Spleen (tissue), 11 donors: ENCODE data around the gene INHBB. TPM values are rescaled to one million over a fixed set of nuclear protein-coding genes. Genes with fewer than 3 reads are reported as not detected.

Source experiments
- DNase-seq: peaks from one replicate; pipeline ENCODE4 v3.0.0-alpha.2; 2020
- H3K27ac ChIP-seq, 8 donors: fragments of 200-600 bp; sonication (generic) in 7 of 8; 1 replicate in 4 of 8; 2 replicates in 4 of 8; pipeline versions ENCODE4 v1.5.0 to v1.8.0; 2016 to 2021; ENCODE audit warnings: inconsistent platforms in 4 of 8, mild to moderate bottlenecking in 4 of 8, moderate library complexity in 1 of 8
- H3K27me3 ChIP-seq, 7 donors: fragments of 200-600 bp; sonication (generic) in 6 of 7; replicated peaks in 1 of 7; 1 replicate in 4 of 7; 2 replicates in 3 of 7; pipeline versions ENCODE4 v1.5.0 to v1.8.0; 2016 to 2021; ENCODE audit warnings: inconsistent platforms in 3 of 7, mild to moderate bottlenecking in 1 of 7
- H3K36me3 ChIP-seq, 6 donors: fragments of 200-600 bp; sonication (generic) in 5 of 6; 1 replicate in 4 of 6; 2 replicates in 2 of 6; pipeline versions ENCODE4 v1.5.0 to v1.8.0; 2016 to 2021; ENCODE audit warnings: inconsistent platforms in 2 of 6
- H3K4me1 ChIP-seq, 6 donors: fragments of 200-600 bp; sonication (generic) in 5 of 6; 1 replicate in 3 of 6; 2 replicates in 3 of 6; pipeline versions ENCODE4 v1.5.0 to v1.8.0; 2016 to 2021; ENCODE audit warnings: inconsistent platforms in 3 of 6
- H3K4me3 ChIP-seq, 8 donors: fragments of 200-600 bp; sonication (generic) in 7 of 8; 1 replicate in 4 of 8; 2 replicates in 4 of 8; pipeline versions ENCODE4 v1.5.0 to v1.8.0; 2016 to 2021; ENCODE audit warnings: inconsistent platforms in 4 of 8, mild to moderate bottlenecking in 4 of 8, moderate library complexity in 2 of 8
- H3K9me3 ChIP-seq, 8 donors: fragments of 200-600 bp; sonication (generic) in 7 of 8; 1 replicate in 4 of 8; 2 replicates in 4 of 8; pipeline versions ENCODE4 v1.5.0 to v1.8.0; 2016 to 2021; ENCODE audit warnings: inconsistent platforms in 4 of 8
- POLR2A ChIP-seq, 3 donors: fragments of 450-650 bp; IDR thresholded peaks; one replicate each; pipeline ENCODE4 v1.5.1; 2017; ENCODE audit warnings: antibody characterized with exemption in 3 of 3, mild to moderate bottlenecking in 1 of 3
- POLR2AphosphoS5 ChIP-seq, 3 donors: sonication (generic); formaldehyde crosslinking; IDR thresholded peaks; one replicate each; pipeline ENCODE4 v1.5.1; 2017; ENCODE audit warnings: antibody characterized with exemption in 3 of 3
- WGBS, 5 donors: extraction: QIAGEN DNeasy Blood & Tissue Kit in 3 of 5; methylation state at CpG; one replicate each; pipeline versions ENCODE4 v1.1.5 to v1.1.7; 2013 to 2018; 5-methylcytosine and 5-hydroxymethylcytosine counted together
- intact Hi-C: fragments of 100-400 bp; cut with DNase I; formaldehyde crosslinking; loops from one replicate; pipeline ENCODE4 v1.15.0; 2023; ENCODE audit warnings: low total_unique reads
- polyA plus RNA-seq, 3 donors: library from polyadenylated mRNA; stranded (reverse); fragments of 200-250 nt; gene quantifications; one replicate each; pipeline ENCODE4 v1.2.1, GENCODE V29; 2013
- total RNA-seq, 7 donors: library from RNA; depleted of rRNA in 3 of 7; stranded (reverse); fragments of >200 nt in 3 of 7; fragmentation: NEBNext Ultra II Directional in 4 of 7; extraction: Animal tissue kit (Norgen Biotek cat#: 25700) in 4 of 7; gene quantifications; one replicate each; pipeline versions ENCODE4 v1.1.0 to v1.2.1, GENCODE V29; 2016 to 2021
- TF ChIP-seq, protein P1 (sequence below), 11 experiments: fragments of 200-600 bp in 7 of 11; fragments of 450-650 bp in 4 of 11; sonication (generic) in 4 of 11; IDR thresholded peaks in 8 of 11; conservative IDR thresholded peaks in 3 of 11; 1 replicate in 7 of 11; 2 replicates in 4 of 11; pipeline versions ENCODE4 v1.4.0 to v1.8.0; 2016 to 2021; ENCODE audit warnings: antibody characterized with exemption in 11 of 11, inconsistent platforms in 4 of 11, mild to moderate bottlenecking in 1 of 11
- donor health status: healthy with polysubstance abuse.
- donor health status: DM: no; HTN: no; CAD: no; lungs with moderate emphysema.
- donor health status: DM: no; HTN: no; CAD: no.
- donor health status: Bipolar disorder and iron deficiency.
- donor health status: healthy.
- donor health status: DM: no; HTN: no; CAD: no.
- donor health status: DM: yes; HTN: yes; CAD: no.

Gene INHBB
- total and polyA plus RNA-seq, 10 donors, result 0.26 to 1.5 (median 0.67) TPM

DNA sequence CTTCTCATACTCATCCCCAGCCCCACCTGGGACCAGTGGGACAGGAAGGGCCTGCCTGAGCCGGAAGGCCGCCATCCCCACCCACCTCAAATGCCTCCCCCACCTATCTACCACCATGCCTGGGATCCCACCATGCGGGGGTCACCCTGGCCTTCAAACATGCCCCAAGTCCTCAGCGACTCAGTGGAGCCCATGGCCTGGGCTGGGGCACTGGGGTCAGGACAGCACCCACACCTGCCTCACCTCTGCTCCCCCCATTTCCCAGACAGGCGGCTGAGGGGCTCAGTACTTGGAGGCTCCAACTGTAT is 7.6 kb downstream of the INHBB start:
- intact Hi-C loops, result no loop called here
- TF ChIP-seq POLR2A (IDR thresholded peaks at IDR 0.05) (no peak), POLR2AphosphoS5 (IDR thresholded peaks at IDR 0.05) (no peak)
- TF ChIP-seq, protein P1, sequence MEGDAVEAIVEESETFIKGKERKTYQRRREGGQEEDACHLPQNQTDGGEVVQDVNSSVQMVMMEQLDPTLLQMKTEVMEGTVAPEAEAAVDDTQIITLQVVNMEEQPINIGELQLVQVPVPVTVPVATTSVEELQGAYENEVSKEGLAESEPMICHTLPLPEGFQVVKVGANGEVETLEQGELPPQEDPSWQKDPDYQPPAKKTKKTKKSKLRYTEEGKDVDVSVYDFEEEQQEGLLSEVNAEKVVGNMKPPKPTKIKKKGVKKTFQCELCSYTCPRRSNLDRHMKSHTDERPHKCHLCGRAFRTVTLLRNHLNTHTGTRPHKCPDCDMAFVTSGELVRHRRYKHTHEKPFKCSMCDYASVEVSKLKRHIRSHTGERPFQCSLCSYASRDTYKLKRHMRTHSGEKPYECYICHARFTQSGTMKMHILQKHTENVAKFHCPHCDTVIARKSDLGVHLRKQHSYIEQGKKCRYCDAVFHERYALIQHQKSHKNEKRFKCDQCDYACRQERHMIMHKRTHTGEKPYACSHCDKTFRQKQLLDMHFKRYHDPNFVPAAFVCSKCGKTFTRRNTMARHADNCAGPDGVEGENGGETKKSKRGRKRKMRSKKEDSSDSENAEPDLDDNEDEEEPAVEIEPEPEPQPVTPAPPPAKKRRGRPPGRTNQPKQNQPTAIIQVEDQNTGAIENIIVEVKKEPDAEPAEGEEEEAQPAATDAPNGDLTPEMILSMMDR (IDR thresholded peaks at IDR 0.05 in 8 of 11, conservative IDR thresholded peaks at IDR 0.05 in 3 of 11), result no peak
- H3K4me3 ChIP-seq, result no peak overlapping the region
- H3K27me3 ChIP-seq, result peaks cover 0 to 76% (median 15%) of the 10 kb centered on the region in 7 donors
- WGBS, 5 donors, result 76 to 98% (median 89%) methylated on average over 4 to 5 of the region's 5 CpGs
- H3K36me3 ChIP-seq, result peaks cover 0 to 7% (median 0%) of the 10 kb centered on the region in 6 donors
- H3K27ac ChIP-seq, result no peak overlapping the region
- no peaks in the 10 kb centered on the region for H3K4me1 ChIP-seq
- no peaks in the 10 kb centered on the region for H3K9me3 ChIP-seq
- DNase-seq, result no peak

DNA sequence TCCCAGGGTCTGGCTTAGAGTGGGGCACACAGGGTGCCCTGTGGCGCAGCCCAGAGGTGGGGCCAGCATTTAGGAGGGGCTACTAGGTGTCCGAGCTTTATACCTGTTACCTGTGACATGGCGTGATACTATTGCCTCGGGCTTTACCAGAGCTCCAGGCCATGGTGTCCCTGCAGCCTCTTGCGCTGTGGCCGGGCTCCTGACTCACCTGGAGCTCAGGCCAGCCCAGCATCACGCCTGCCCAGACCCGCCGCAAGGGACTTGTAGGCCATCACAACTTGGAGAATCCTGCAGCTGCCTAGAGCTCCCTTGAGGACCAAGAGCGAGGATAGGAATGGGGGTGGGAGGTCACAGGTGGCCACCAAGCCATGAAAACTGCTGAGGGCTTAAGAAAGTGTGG is 8.0 kb downstream of the INHBB start:
- H3K36me3 ChIP-seq, result peaks cover 0 to 7% (median 0%) of the 10 kb centered on the region in 6 donors
- H3K9me3 ChIP-seq, result no peaks in the 10 kb centered on the region
- H3K27ac ChIP-seq, result no peak overlapping the region
- peaks cover 0 to 76% (median 11%) of the 10 kb centered on the region in 7 donors for H3K27me3 ChIP-seq
- intact Hi-C loops, result no loop called here
- no peak for DNase-seq
- 91 to 94% (median 93%) methylated on average over 9 to 10 of the region's 10 CpGs for WGBS, 5 donors
- TF ChIP-seq POLR2AphosphoS5 (IDR thresholded peaks at IDR 0.05), result no peak
- TF ChIP-seq POLR2A (IDR thresholded peaks at IDR 0.05), result no peak
- TF ChIP-seq, protein P1 (IDR thresholded peaks at IDR 0.05 in 8 of 11, conservative IDR thresholded peaks at IDR 0.05 in 3 of 11), result no peak
- H3K4me3 ChIP-seq, result no peak overlapping the region
- no peaks in the 10 kb centered on the region for H3K4me1 ChIP-seq

DNA sequence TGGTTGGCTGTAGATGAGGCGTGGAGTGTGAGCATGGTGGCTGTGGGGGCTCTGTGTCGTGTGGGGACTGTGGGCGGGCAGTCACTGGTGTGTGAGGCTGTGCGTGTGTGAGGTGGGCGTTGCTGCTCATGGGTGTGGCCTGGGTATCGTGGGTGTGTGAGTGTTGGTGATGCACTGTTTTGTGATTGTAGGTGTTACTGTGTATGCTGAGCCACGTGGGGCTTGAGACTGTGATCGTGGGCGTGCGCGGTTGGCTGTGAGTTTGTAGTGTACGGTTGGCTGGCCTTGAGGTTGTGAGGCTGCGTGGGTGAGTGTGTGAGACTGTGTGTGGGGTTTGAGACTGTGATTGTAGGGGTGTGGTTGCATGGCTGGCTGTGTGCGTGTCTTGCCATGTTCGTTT is 8.5 kb downstream of the INHBB start:
- TF ChIP-seq, protein P1 (IDR thresholded peaks at IDR 0.05 in 8 of 11, conservative IDR thresholded peaks at IDR 0.05 in 3 of 11), result no peak
- TF ChIP-seq POLR2AphosphoS5 (IDR thresholded peaks at IDR 0.05) (no peak), POLR2A (IDR thresholded peaks at IDR 0.05) (no peak)
- Histone ChIP-seq H3K9me3 (no peaks in the 10 kb centered on the region), H3K4me1 (no peaks in the 10 kb centered on the region), H3K36me3 (peaks cover 0 to 4% (median 0%) of the 10 kb centered on the region in 6 donors), H3K27me3 (peaks cover 0 to 76% (median 7%) of the 10 kb centered on the region in 7 donors), H3K4me3 (no peak overlapping the region), H3K27ac (no peak overlapping the region)
- 67 to 80% (median 77%) methylated on average over 15 of the region's 15 CpGs for WGBS, 5 donors
- intact Hi-C loops, result no loop called here
- DNase-seq, result no peak

DNA sequence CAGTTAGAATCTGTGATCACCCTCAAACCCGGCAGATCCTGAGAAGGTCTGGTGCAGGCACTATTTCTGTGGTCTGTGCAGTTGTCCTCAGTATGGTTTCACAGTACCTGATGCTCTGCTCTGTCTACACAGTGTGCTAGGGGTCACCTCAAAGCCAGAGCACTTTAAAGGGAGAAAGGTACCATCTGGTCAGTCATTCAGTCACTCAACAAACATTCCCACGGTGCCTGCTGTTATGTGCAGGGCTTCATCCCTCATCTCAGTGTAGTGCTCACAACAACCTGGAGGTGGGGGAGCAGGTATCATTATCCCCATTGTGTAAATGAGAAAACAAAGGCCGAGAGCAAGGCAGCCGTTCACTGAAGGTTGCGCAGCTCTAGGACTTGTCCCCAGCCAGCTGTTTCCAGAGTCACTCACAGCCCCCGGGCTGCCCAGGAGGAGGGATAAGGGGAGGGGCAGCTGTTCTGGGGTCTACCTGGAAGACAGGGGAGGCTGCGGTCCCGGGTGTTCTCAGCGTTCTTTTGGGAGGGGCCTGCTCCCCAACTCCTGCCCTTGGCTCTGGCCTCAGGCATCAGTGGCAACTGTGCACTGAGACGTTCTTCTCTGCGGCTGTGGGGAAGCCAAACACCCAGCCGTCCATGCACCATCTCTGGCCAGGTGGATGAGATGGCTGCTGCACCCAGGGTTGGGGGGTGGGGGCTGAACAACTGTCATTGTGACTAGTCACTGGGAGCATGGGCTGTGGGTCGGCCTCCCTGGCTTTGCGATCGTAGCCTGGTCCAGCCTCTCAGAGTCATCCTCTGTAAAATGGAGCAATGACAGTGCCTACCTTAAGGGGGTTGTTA is 9.2 kb downstream of the INHBB start:
- Histone ChIP-seq H3K27ac (no peak overlapping the region), H3K9me3 (no peaks in the 10 kb centered on the region), H3K4me3 (no peak overlapping the region), H3K27me3 (peaks cover 0 to 72% (median 1%) of the 10 kb centered on the region in 7 donors), H3K36me3 (no peaks in the 10 kb centered on the region), H3K4me1 (no peaks in the 10 kb centered on the region)
- WGBS, 5 donors, result 85 to 93% (median 86%) methylated on average over 9 to 15 of the region's 15 CpGs
- no peak for TF ChIP-seq POLR2A (IDR thresholded peaks at IDR 0.05)
- no peak for TF ChIP-seq POLR2AphosphoS5 (IDR thresholded peaks at IDR 0.05)
- TF ChIP-seq, protein P1 (IDR thresholded peaks at IDR 0.05 in 8 of 11, conservative IDR thresholded peaks at IDR 0.05 in 3 of 11), result no peak
- no peak for DNase-seq
- intact Hi-C loops, result no loop called here
